Transverse colon (tissue), 4 donors: ENCODE measurements around the gene SERPINA1.
"Not testable (repeated sequence)": the region's sequence is repeated elsewhere in the genome, so short reads cannot be mapped to it uniquely, and the experiment has no call there.

Source experiments
- CTCF ChIP-seq, 5 experiments: fragments of 200-600 bp in 3 of 5; fragments of 450-650 bp in 2 of 5; sonication (generic) in 3 of 5; IDR thresholded peaks; 1 replicate in 2 of 5; 2 replicates in 3 of 5; pipeline ENCODE4 v1.5.1; 2016 to 2017; ENCODE audit warnings: antibody characterized with exemption in 5 of 5, inconsistent platforms in 3 of 5, mild to moderate bottlenecking in 2 of 5, moderate library complexity in 1 of 5
- EP300 ChIP-seq: sonication (generic); formaldehyde crosslinking; IDR thresholded peaks from one replicate; pipeline ENCODE4 v1.6.1; 2017; ENCODE audit warnings: antibody characterized with exemption, low read depth
- POLR2A ChIP-seq: fragments of 450-650 bp; IDR thresholded peaks from one replicate; pipeline ENCODE4 v1.6.1; 2016; ENCODE audit warnings: antibody characterized with exemption, mild to moderate bottlenecking, moderate library complexity
- POLR2AphosphoS5 ChIP-seq, 3 donors: sonication (generic); formaldehyde crosslinking; IDR thresholded peaks; one replicate each; pipeline ENCODE4 v1.6.1; 2016; ENCODE audit warnings: antibody characterized with exemption in 3 of 3

- not testable (repeated sequence) for TF ChIP-seq CTCF (IDR thresholded peaks at IDR 0.05); POLR2AphosphoS5 (IDR thresholded peaks at IDR 0.05); EP300; POLR2A
Measured at GRCh38 chr14:94417497-94418205, 29.2 kb upstream of the SERPINA1 start.
